K562 (cell line): ENCODE measurements around the gene PTPRT.

Experiments used
- ARID4B ChIP-seq: sonication (generic); formaldehyde crosslinking; IDR thresholded peaks from 2 replicates; pipeline ENCODE4 v1.8.0; 2022; ENCODE audit warnings: mild to moderate bottlenecking, missing genetic modification reagents
- CBX5 ChIP-seq: IDR thresholded peaks from 2 replicates; pipeline ENCODE4 v1.6.1; 2014; ENCODE audit warnings: low read depth, borderline replicate concordance
- HIVEP1 ChIP-seq: fragments of 250-450 bp; sonication (Bioruptor Pico); IDR thresholded peaks from 2 replicates; pipeline ENCODE4 v1.4.0; 2020; ENCODE audit warnings: mild to moderate bottlenecking
- KAT7 ChIP-seq: sonication (generic); formaldehyde crosslinking; IDR thresholded peaks from 2 replicates; pipeline ENCODE4 v1.8.0; 2022; ENCODE audit warnings: missing genetic modification reagents, mild to moderate bottlenecking, borderline replicate concordance
- MYC ChIP-seq, 2 experiments: fragments of 250-450 bp in 1 of 2; sonication (Bioruptor Pico) in 1 of 2; IDR thresholded peaks; 2 replicates each; pipeline versions ENCODE4 v1.5.1 to v1.6.1; 2012 to 2021; ENCODE audit warnings: low read depth in 2 of 2, borderline replicate concordance in 1 of 2, improper control_type of control experiment in 1 of 2, low read length in 1 of 2, mild to moderate bottlenecking in 1 of 2, moderate library complexity in 1 of 2
- SLC30A9 ChIP-seq: fragments of 250-450 bp; sonication (Bioruptor Pico); IDR thresholded peaks from 2 replicates; pipeline ENCODE4 v1.8.0; 2022; ENCODE audit warnings: mild to moderate bottlenecking, moderate library complexity
- ZNF140 ChIP-seq: fragments of 250-450 bp; sonication (Bioruptor Pico); IDR thresholded peaks from 2 replicates; pipeline ENCODE4 v1.8.0; 2021; ENCODE audit warnings: moderate library complexity, mild to moderate bottlenecking, inconsistent platforms
- ZNF274 ChIP-seq: IDR thresholded peaks from 2 replicates; pipeline ENCODE4 v1.6.1; 2011; ENCODE audit warnings: low read depth, mild to moderate bottlenecking, low read length, moderate library complexity, borderline replicate concordance

GRCh38 chr20:42924215-42924614, 265.5 kb downstream of the PTPRT start:
- TF ChIP-seq SLC30A9 (CRISPR knock-in tag) (no peak), CBX5 (no peak), MYC (IDR thresholded peaks at IDR 0.05; ENCODE audit: low read depth, low read length) (no peak), MYC (CRISPR knock-in tag; IDR thresholded peaks at IDR 0.05; ENCODE audit: borderline replicate concordance, low read depth) (no peak), ARID4B (CRISPR knock-in tag) (no peak), ZNF140 (CRISPR knock-in tag) (no peak), KAT7 (CRISPR knock-in tag) (no peak), HIVEP1 (CRISPR knock-in tag) (no peak), ZNF274 (no peak)
